CD4-positive, alpha-beta T cell treated with Interleukin-17A for 4 hours (primary cell): ENCODE data around the gene JMJD8.

ENCODE experiments used
- DNase-seq: peaks from one replicate; pipeline ENCODE4 v3.0.0-alpha.2; 2020; ENCODE audit warnings: mixed read lengths

The JMJD8 gene

GRCh38 chr16:721765-722540 lies 37.8 kb upstream of the JMJD8 start:
- no peak for DNase-seq

GRCh38 chr16:720990-721764 lies 37.0 kb upstream of the JMJD8 start, which contains the start of gene ANTKMT:
TSS of gene ANTKMT (plus strand) at chr16:721146. CDS start at chr16:721275, 129 bp downstream.
- DNase-seq: peak; percentile 83

- peak; percentile 55 for DNase-seq
Measured at GRCh38 chr16:720447-720989, 36.4 kb upstream of the JMJD8 start.

GRCh38 chr16:719815-720446 lies 35.8 kb upstream of the JMJD8 start:
- no peak for DNase-seq

- DNase-seq: no peak
Measured at GRCh38 chr16:718922-719321, 34.8 kb upstream of the JMJD8 start.

- no peak for DNase-seq
Measured at GRCh38 chr16:718389-718788, 34.3 kb upstream of the JMJD8 start.

- no peak for DNase-seq
Measured at GRCh38 chr16:717450-718245, 33.5 kb upstream of the JMJD8 start.

GRCh38 chr16:716768-717325 lies 32.7 kb upstream of the JMJD8 start:
- no peak for DNase-seq

- DNase-seq: no peak
Measured at GRCh38 chr16:716200-716568, 32.0 kb upstream of the JMJD8 start.

GRCh38 chr16:715477-716199 lies 31.5 kb upstream of the JMJD8 start:
- peak; percentile 35 for DNase-seq

- peak; percentile 96 for DNase-seq
Measured at GRCh38 chr16:714558-715476, 30.7 kb upstream of the JMJD8 start, which contains the start of gene METRN. TSS of gene METRN (plus strand) at chr16:715118. CDS start at chr16:715290, 172 bp downstream.

GRCh38 chr16:714079-714478 lies 29.9 kb upstream of the JMJD8 start:
- no peak for DNase-seq

- peak; percentile 68 for DNase-seq
Measured at GRCh38 chr16:712740-713250, 28.7 kb upstream of the JMJD8 start.

GRCh38 chr16:711548-712320 lies 27.6 kb upstream of the JMJD8 start:
- peak; percentile 89 for DNase-seq

GRCh38 chr16:711084-711483 lies 26.9 kb upstream of the JMJD8 start:
- no peak for DNase-seq

- no peak for DNase-seq
Measured at GRCh38 chr16:710500-711075, 26.5 kb upstream of the JMJD8 start.

GRCh38 chr16:709566-710499 lies 25.7 kb upstream of the JMJD8 start:
- DNase-seq: no peak

GRCh38 chr16:708959-709358 lies 24.8 kb upstream of the JMJD8 start:
- no peak for DNase-seq
